Esophagus squamous epithelium (tissue), 5 donors: ENCODE data around the gene BIRC7. TPM values are rescaled to one million over a fixed set of nuclear protein-coding genes. Genes with fewer than 3 reads are reported as not detected.

ENCODE experiments used
- DNase-seq: peaks from one replicate; lab custom pipeline; 2025; lab: John Stamatoyannopoulos, UW
- H3K27ac ChIP-seq, 4 donors: fragments of 200-600 bp; sonication (generic); one replicate each; pipeline ENCODE4 v1.5.1; 2016 to 2019; ENCODE audit warnings: mild to moderate bottlenecking in 1 of 4
- H3K27me3 ChIP-seq, 4 donors: fragments of 200-600 bp; sonication (generic); 1 replicate in 3 of 4; 2 replicates in 1 of 4; pipeline versions ENCODE4 v1.5.1 to v1.6.0; 2017 to 2021; ENCODE audit warnings: antibody characterized with exemption in 1 of 4
- H3K36me3 ChIP-seq, 3 donors: fragments of 200-600 bp; sonication (generic); one replicate each; pipeline ENCODE4 v1.5.1; 2016 to 2019
- H3K4me1 ChIP-seq, 3 donors: fragments of 200-600 bp; sonication (generic); one replicate each; pipeline ENCODE4 v1.5.1; 2017 to 2019
- H3K4me3 ChIP-seq, 4 donors: fragments of 200-600 bp; sonication (generic); 1 replicate in 3 of 4; 2 replicates in 1 of 4; pipeline ENCODE4 v1.5.1; 2016 to 2019; ENCODE audit warnings: mild to moderate bottlenecking in 2 of 4, moderate library complexity in 1 of 4
- H3K9me3 ChIP-seq, 3 donors: fragments of 200-600 bp; sonication (generic); one replicate each; pipeline ENCODE4 v1.5.1; 2016 to 2019
- POLR2A ChIP-seq, 4 donors: fragments of 450-650 bp; IDR thresholded peaks; one replicate each; pipeline ENCODE4 v1.6.1; 2017; ENCODE audit warnings: antibody characterized with exemption in 4 of 4, mild to moderate bottlenecking in 4 of 4, moderate library complexity in 3 of 4
- WGBS, 2 donors: methylation state at CpG; one replicate each; pipeline ENCODE4 v1.1.5; 2018; 5-methylcytosine and 5-hydroxymethylcytosine counted together
- intact Hi-C: fragments of 100-400 bp; cut with DNase I; formaldehyde crosslinking; loops from one replicate; pipeline ENCODE4 v1.15.0; 2022
- total RNA-seq, 4 donors: library from RNA; depleted of rRNA; stranded (reverse); fragments of >200 nt; gene quantifications; one replicate each; pipeline ENCODE4 v1.1.0, GENCODE V29; 2016
- TF ChIP-seq, protein P1 (sequence below), 6 experiments: fragments of 450-650 bp in 4 of 6; fragments of 200-600 bp in 2 of 6; sonication (generic) in 2 of 6; IDR thresholded peaks; one replicate each; pipeline ENCODE4 v1.5.1; 2016 to 2019; ENCODE audit warnings: antibody characterized with exemption in 6 of 6, mild to moderate bottlenecking in 4 of 6, moderate library complexity in 4 of 6
- donor health status: DM: yes; HTN: yes; CAD: no.

BIRC7 gene
- total RNA-seq, 4 donors from 2014 or later, result 0.57 TPM; not detected in 3

DNA sequence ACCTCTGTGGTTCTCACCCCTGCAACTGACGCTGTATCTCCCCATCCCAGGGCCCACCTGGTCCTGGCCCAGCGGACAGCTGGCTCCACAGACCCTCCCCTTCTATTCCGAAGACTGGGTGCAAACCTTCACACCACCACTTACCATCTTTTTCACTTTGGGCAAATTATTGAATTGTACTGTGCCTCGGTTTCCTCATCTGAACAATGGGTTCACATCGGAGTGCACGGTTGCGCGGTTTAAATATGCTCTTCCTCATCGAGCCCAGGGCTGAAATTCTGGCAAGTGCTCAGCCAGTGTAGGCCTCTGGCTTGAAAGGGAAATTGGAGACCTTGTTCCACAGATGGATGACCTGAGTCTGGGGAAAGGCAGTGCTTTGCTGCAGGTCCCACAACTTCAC, 34.0 kb downstream of the BIRC7 start:
- TF ChIP-seq POLR2A (IDR thresholded peaks at IDR 0.05), result no peak
- TF ChIP-seq, protein P1, sequence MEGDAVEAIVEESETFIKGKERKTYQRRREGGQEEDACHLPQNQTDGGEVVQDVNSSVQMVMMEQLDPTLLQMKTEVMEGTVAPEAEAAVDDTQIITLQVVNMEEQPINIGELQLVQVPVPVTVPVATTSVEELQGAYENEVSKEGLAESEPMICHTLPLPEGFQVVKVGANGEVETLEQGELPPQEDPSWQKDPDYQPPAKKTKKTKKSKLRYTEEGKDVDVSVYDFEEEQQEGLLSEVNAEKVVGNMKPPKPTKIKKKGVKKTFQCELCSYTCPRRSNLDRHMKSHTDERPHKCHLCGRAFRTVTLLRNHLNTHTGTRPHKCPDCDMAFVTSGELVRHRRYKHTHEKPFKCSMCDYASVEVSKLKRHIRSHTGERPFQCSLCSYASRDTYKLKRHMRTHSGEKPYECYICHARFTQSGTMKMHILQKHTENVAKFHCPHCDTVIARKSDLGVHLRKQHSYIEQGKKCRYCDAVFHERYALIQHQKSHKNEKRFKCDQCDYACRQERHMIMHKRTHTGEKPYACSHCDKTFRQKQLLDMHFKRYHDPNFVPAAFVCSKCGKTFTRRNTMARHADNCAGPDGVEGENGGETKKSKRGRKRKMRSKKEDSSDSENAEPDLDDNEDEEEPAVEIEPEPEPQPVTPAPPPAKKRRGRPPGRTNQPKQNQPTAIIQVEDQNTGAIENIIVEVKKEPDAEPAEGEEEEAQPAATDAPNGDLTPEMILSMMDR (IDR thresholded peaks at IDR 0.05), result no peak
- intact Hi-C loops, result no loop called here
- 78 to 89% methylated on average over 9 of the region's 9 CpGs for WGBS, 2 donors
- DNase-seq, result no peak
- Histone ChIP-seq H3K4me1 (peaks cover 18 to 34% (median 22%) of the 10 kb centered on the region in 3 donors), H3K27ac (no peak overlapping the region), H3K36me3 (no peaks in the 10 kb centered on the region), H3K4me3 (no peak overlapping the region), H3K9me3 (no peaks in the 10 kb centered on the region), H3K27me3 (peaks cover 0 to 30% (median 0%) of the 10 kb centered on the region in 4 donors)

DNA sequence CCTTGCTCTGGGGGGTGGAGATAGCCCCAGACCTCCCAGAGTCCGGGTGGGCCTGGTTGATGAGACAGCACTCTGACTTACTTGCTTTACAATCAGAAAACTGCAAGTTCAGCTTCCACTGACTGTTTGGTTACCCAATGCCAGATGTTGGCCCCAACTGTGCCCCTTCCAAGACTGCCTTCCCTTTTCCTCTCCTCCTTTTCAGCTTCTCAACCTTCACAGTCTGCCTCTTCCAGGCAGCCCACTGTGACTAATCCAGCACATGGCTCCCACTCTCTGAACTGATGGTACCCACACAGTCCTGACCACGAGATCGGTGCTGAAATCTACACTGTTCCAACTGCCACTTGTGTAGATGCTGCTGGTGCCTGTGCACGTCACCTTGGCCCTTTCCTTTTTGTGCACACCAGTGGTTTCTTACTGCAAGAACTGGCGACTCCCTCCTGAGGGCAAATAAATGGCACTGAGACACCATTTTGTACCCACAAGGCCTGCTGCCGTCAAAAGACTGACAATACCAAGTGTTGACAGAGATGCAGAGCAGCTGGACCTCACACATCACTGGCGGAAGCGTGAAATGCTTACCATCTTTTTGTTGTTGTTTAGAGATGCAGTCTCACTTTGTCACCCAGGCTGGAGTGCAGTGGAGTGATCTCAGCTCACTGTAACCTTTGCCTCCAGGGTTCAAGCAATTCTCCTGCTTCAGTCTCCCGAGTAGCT, 35.1 kb downstream of the BIRC7 start:
- no peak for DNase-seq
- H3K36me3 ChIP-seq, result peaks cover 0 to 5% (median under 1%) of the 10 kb centered on the region in 3 donors
- 83 to 90% methylated on average over 8 to 9 of the region's 9 CpGs for WGBS, 2 donors
- intact Hi-C loops, result no loop called here
- no peak for TF ChIP-seq POLR2A (IDR thresholded peaks at IDR 0.05)
- TF ChIP-seq, protein P1 (IDR thresholded peaks at IDR 0.05), result no peak
- peaks cover 0 to 20% (median 0%) of the 10 kb centered on the region in 4 donors for H3K27me3 ChIP-seq
- H3K27ac ChIP-seq, result no peak overlapping the region
- H3K9me3 ChIP-seq, result no peaks in the 10 kb centered on the region
- H3K4me3 ChIP-seq, result no peak overlapping the region
- H3K4me1 ChIP-seq, result peaks cover 18 to 40% (median 24%) of the 10 kb centered on the region in 3 donors

DNA sequence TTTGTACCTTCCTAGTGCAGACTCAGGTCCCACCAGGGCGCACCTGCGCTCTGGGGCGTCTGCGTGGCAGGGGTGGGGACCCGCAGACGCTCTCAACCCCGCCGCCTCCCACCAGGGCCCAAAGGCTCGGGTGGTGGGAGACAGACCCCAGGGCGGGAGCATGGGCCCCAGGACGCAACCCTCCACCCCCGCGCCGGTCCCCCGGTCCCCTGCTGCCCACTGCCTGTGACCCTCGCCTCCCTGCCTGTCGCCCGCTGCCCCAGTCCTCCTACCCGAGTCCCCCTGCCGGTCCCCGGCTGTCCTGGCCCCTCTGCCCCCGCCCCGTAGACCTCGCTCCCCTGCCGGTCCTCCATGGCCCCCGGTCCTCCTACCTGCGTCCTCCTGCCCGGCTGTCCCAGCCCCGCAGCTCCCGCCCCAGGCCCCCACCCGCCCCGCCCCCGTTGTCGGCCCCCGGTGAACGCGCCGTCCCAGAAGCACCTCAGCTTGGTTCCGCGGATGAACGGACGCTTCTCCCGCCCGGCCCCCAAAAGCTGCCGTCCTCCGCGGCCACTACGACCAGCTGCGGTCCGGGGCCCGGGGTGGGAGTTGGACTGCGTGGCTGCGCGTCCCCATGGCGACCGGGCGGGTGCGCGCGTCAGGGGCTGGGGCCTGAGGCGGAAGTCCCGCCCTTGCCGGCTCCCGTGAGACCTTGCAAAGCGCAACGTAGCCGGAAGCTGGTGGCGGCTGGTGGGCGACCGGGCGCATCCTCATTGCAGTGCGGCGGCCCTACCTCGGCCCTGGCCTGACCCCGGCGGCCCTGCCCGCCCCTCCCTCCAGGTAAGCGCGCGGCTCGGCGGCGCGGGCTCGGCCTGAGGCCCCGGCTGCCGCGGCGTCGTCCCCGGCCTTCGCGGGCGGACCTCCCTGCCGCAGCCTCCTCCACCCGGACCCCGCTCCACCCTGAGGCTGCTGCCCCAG, 36.7 kb downstream of the BIRC7 start, which contains the start of gene ARFGAP1:
Gene ARFGAP1 (plus strand): TSS at position 709 of the 954 bp plus-strand sequence. CDS start 2,768 bp downstream, outside the sequence.
- intact Hi-C loops, result no loop called here
- peaks cover 0 to 21% (median 13%) of the 10 kb centered on the region in 3 donors for H3K36me3 ChIP-seq
- H3K4me3 ChIP-seq, result peak within 1 kb of the TSS; percentile 79 to 100 (median 90)
- peaks cover 0 to 6% (median 0%) of the 10 kb centered on the region in 4 donors for H3K27me3 ChIP-seq
- H3K27ac ChIP-seq, result peak within 1 kb of the TSS; percentile 74 to 92 (median 82)
- no peaks in the 10 kb centered on the region for H3K9me3 ChIP-seq
- H3K4me1 ChIP-seq, result peaks cover 18 to 40% (median 24%) of the 10 kb centered on the region in 3 donors
- 1 to 2% methylated on average over 9 to 36 of the region's 97 CpGs for WGBS, 2 donors
- TF ChIP-seq POLR2A (IDR thresholded peaks at IDR 0.05), result peak in 3 of 4 donors; percentile 45 to 66 (median 64)
- TF ChIP-seq, protein P1 (IDR thresholded peaks at IDR 0.05), result no peak
- peak; percentile 30 for DNase-seq

DNA sequence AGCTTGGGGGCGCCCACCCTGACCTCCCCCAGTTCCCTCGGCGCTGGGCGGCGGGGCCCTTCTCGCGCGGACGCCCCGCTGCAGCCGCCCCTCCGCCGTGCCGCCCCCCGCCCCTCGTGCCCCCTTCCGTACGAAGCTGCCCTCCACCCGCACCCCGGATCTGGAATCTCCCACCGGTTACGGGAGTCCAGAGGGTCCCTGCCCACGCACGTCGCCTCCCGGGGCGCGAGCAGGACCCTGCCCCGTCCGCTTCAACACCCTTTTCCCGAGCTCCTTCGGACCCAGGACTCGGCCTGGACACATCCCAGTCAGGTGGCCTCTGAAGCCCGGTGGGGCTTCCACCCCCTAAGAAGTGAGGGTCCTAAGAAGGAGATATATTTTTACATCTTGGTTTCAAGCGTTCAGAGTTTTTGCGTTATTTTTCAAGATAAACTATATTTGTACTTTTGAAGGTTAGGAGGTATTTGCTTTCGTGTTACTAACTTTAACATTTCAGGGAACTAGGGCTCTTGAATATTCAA, 37.4 kb downstream of the BIRC7 start:
- no peak for DNase-seq
- no peaks in the 10 kb centered on the region for H3K27me3 ChIP-seq
- 0 to 1% methylated on average over 11 to 18 of the region's 37 CpGs for WGBS, 2 donors
- no peaks in the 10 kb centered on the region for H3K9me3 ChIP-seq
- H3K36me3 ChIP-seq, result peaks cover 0 to 28% (median 20%) of the 10 kb centered on the region in 3 donors
- intact Hi-C loops, result no loop called here
- peak overlapping the region; percentile 74 to 92 (median 82) for H3K27ac ChIP-seq
- peak overlapping the region; percentile 79 to 100 (median 90) for H3K4me3 ChIP-seq
- TF ChIP-seq POLR2A (IDR thresholded peaks at IDR 0.05), result no peak
- TF ChIP-seq, protein P1 (IDR thresholded peaks at IDR 0.05), result no peak
- H3K4me1 ChIP-seq, result peaks cover 18 to 40% (median 24%) of the 10 kb centered on the region in 3 donors
